ENCODE data around the gene CAPN15. TPM values are rescaled to one million over a fixed set of nuclear protein-coding genes. Genes with fewer than 3 reads are reported as not detected.
A peak's percentile ranks its signal among the peaks of the same experiment; 100 is the strongest.

The CAPN15 gene
- total and polyA plus RNA-seq, 9 of the 15 experiments (the other 6 are each of a cell fraction or from before 2014, with no cell fraction given) = 0.62 to 111 (median 14.2) TPM

- TF ChIP-seq, protein P1, sequence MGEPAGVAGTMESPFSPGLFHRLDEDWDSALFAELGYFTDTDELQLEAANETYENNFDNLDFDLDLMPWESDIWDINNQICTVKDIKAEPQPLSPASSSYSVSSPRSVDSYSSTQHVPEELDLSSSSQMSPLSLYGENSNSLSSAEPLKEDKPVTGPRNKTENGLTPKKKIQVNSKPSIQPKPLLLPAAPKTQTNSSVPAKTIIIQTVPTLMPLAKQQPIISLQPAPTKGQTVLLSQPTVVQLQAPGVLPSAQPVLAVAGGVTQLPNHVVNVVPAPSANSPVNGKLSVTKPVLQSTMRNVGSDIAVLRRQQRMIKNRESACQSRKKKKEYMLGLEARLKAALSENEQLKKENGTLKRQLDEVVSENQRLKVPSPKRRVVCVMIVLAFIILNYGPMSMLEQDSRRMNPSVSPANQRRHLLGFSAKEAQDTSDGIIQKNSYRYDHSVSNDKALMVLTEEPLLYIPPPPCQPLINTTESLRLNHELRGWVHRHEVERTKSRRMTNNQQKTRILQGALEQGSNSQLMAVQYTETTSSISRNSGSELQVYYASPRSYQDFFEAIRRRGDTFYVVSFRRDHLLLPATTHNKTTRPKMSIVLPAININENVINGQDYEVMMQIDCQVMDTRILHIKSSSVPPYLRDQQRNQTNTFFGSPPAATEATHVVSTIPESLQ (CRISPR knock-in tag; IDR thresholded peaks at IDR 0.05) = no peak
- no peak for TF ChIP-seq ZNF512 (tag; IDR thresholded peaks at IDR 0.05)
- 0 out of 2 replicates have a peak, but pooled peaks have one; percentile 88 for TF ChIP-seq KAT7 (CRISPR knock-in tag; IDR thresholded peaks at IDR 0.05; ENCODE audit: borderline replicate concordance)
- TF ChIP-seq DACH1 (IDR thresholded peaks at IDR 0.05; ENCODE audit: partially characterized antibody) = no peak
- TF ChIP-seq ZBTB8A (IDR thresholded peaks at IDR 0.05; ENCODE audit: partially characterized antibody) = no peak
- TF ChIP-seq, protein P2, sequence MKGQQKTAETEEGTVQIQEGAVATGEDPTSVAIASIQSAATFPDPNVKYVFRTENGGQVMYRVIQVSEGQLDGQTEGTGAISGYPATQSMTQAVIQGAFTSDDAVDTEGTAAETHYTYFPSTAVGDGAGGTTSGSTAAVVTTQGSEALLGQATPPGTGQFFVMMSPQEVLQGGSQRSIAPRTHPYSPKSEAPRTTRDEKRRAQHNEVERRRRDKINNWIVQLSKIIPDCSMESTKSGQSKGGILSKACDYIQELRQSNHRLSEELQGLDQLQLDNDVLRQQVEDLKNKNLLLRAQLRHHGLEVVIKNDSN (CRISPR knock-in tag; IDR thresholded peaks at IDR 0.05) = no peak
- no peak for TF ChIP-seq TAF7 (tag; IDR thresholded peaks at IDR 0.05)
- TF ChIP-seq ZNF174 (CRISPR knock-in tag; IDR thresholded peaks at IDR 0.05) = no peak
- TF ChIP-seq SETDB1 (IDR thresholded peaks at IDR 0.05; ENCODE audit: low read length) = no peak
- TF ChIP-seq EGR1 (conservative IDR thresholded peaks at IDR 0.05) = peak; percentile 42; the same call in 1 of the 2 replicates
- peak; percentile 84 for TF ChIP-seq ELF2 (CRISPR knock-in tag; IDR thresholded peaks at IDR 0.05)
- TF ChIP-seq XRCC4 (IDR thresholded peaks at IDR 0.05; ENCODE audit: extremely low read depth, insufficient read depth, insufficient read length) = no peak
- peak; percentile 50; the same call in 1 of the 2 replicates for TF ChIP-seq CBFB (CRISPR knock-in tag; IDR thresholded peaks at IDR 0.05)
- no peak for TF ChIP-seq IFI16 (CRISPR knock-in tag; IDR thresholded peaks at IDR 0.05)
- TF ChIP-seq, protein P3, sequence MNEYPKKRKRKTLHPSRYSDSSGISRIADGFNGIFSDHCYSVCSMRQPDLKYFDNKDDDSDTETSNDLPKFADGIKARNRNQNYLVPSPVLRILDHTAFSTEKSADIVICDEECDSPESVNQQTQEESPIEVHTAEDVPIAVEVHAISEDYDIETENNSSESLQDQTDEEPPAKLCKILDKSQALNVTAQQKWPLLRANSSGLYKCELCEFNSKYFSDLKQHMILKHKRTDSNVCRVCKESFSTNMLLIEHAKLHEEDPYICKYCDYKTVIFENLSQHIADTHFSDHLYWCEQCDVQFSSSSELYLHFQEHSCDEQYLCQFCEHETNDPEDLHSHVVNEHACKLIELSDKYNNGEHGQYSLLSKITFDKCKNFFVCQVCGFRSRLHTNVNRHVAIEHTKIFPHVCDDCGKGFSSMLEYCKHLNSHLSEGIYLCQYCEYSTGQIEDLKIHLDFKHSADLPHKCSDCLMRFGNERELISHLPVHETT (CRISPR knock-in tag; conservative IDR thresholded peaks at IDR 0.05 in 1 of 2, IDR thresholded peaks at IDR 0.05 in 1 of 2) = peak in 1 of 2 experiments; percentile 92; a peak in 2 of 4 replicates
- TF ChIP-seq CREB5 (CRISPR knock-in tag; IDR thresholded peaks at IDR 0.05) = no peak
- no peak for TF ChIP-seq ZNF184 (CRISPR knock-in tag; IDR thresholded peaks at IDR 0.05)
- TF ChIP-seq ZNF146 (CRISPR knock-in tag; IDR thresholded peaks at IDR 0.05; ENCODE audit: unreplicated experiment) = no peak
- TF ChIP-seq PCBP1 (IDR thresholded peaks at IDR 0.05; ENCODE audit: low read depth, low read length, poor library complexity, severe bottlenecking) = no peak
- TF ChIP-seq ZBED1 (IDR thresholded peaks at IDR 0.05) = no peak
Measured at GRCh38 chr16:527015-527903, at the start of gene CAPN15 (continued).

Measured in K562 (cell line).